Karpas-422 (cell line): ENCODE data around the gene RNFT2. TPM values are rescaled to one million over a fixed set of nuclear protein-coding genes. Genes with fewer than 3 reads are reported as not detected.
A peak's percentile ranks its signal among the peaks of the same experiment; 100 is the strongest.

ENCODE experiments used
- DNase-seq: peaks from one replicate; pipeline ENCODE4 v3.0.0-alpha.2; 2015
- H2AFZ ChIP-seq: fragments of 200-600 bp; sonication (generic); 2 replicates; pipeline ENCODE4 v1.6.1; 2014; ENCODE audit warnings: antibody characterized with exemption, low read length, mixed read lengths
- H3K27ac ChIP-seq: fragments of 200-600 bp; sonication (generic); 2 replicates; pipeline ENCODE4 v1.5.1; 2014; ENCODE audit warnings: mild to moderate bottlenecking, low read length, moderate library complexity
- H3K27me3 ChIP-seq: fragments of 200-600 bp; sonication (generic); 2 replicates; pipeline ENCODE4 v1.6.1; 2014; ENCODE audit warnings: low read length, mixed read lengths
- H3K36me3 ChIP-seq: fragments of 200-600 bp; sonication (generic); 2 replicates; pipeline ENCODE4 v1.6.1; 2014; ENCODE audit warnings: low read length, mixed read lengths; ENCODE audit not compliant: insufficient read depth
- H3K4me1 ChIP-seq: fragments of 200-600 bp; sonication (generic); 2 replicates; pipeline ENCODE4 v1.6.1; 2014; ENCODE audit warnings: mild to moderate bottlenecking, low read length, mixed read lengths
- H3K4me2 ChIP-seq: fragments of 200-600 bp; sonication (generic); 2 replicates; pipeline ENCODE4 v1.6.1; 2014; ENCODE audit warnings: low read length, low read depth, mild to moderate bottlenecking; ENCODE audit not compliant: poor library complexity, severe bottlenecking
- H3K4me3 ChIP-seq: fragments of 200-600 bp; sonication (generic); 2 replicates; pipeline ENCODE4 v1.5.1; 2014; ENCODE audit warnings: mild to moderate bottlenecking, antibody characterized with exemption, low read length, mixed read lengths
- H3K79me2 ChIP-seq: fragments of 200-600 bp; sonication (generic); 2 replicates; pipeline ENCODE4 v1.6.1; 2014; ENCODE audit warnings: mild to moderate bottlenecking, low read length, mixed read lengths
- H3K9ac ChIP-seq: fragments of 200-600 bp; sonication (generic); 2 replicates; pipeline ENCODE4 v1.6.0; 2014; ENCODE audit warnings: low read length
- H3K9me2 ChIP-seq: fragments of 200-600 bp; sonication (generic), shearing (Covaris generic); replicated peaks from 2 replicates; pipeline ENCODE4 v1.6.0; 2014; ENCODE audit warnings: mild to moderate bottlenecking, low read length, moderate library complexity; ENCODE audit not compliant: insufficient read depth
- H3K9me3 ChIP-seq: fragments of 300-700, 200-600 bp; sonication (generic); 2 replicates; pipeline ENCODE4 v1.6.1; 2014; ENCODE audit warnings: low read length, mixed read lengths
- H4K20me1 ChIP-seq: fragments of 200-600 bp; sonication (generic); 2 replicates; pipeline ENCODE4 v1.6.1; 2014; ENCODE audit warnings: mild to moderate bottlenecking, antibody characterized with exemption, low read length, low read depth; ENCODE audit not compliant: insufficient read depth
- total RNA-seq: library from RNA; depleted of rRNA; stranded (reverse); fragments of >200 nt; shearing (Covaris generic); gene quantifications from 2 replicates; pipeline ENCODE4 v1.2.3, GENCODE V29; 2014; ENCODE audit warnings: low replicate concordance

Gene RNFT2
- total RNA-seq, 1 experiment from 2014 or later = 6.7 TPM

GRCh38 chr12:116694653-116695463 is 43.3 kb upstream of the RNFT2 start:
- peak; percentile 63 for DNase-seq
- Histone ChIP-seq H4K20me1 (no peaks in the 10 kb centered on the region), H3K9ac (peak overlapping the region; percentile 44), H3K36me3 (no peaks in the 10 kb centered on the region), H3K4me2 (peak overlapping the region; percentile 76), H3K4me1 (peaks cover 74% of the 10 kb centered on the region), H3K9me3 (no peaks in the 10 kb centered on the region), H3K4me3 (peak overlapping the region; percentile 48; the same call in 1 of the 2 replicates), H3K27me3 (no peaks in the 10 kb centered on the region), H3K27ac (peak overlapping the region; percentile 95), H3K9me2 (no peaks in the 10 kb centered on the region), H2AFZ (no peak overlapping the region), H3K79me2 (no peaks in the 10 kb centered on the region)

GRCh38 chr12:116695464-116695725 is 42.7 kb upstream of the RNFT2 start:
- Histone ChIP-seq H3K4me2 (peak overlapping the region; percentile 76), H4K20me1 (no peaks in the 10 kb centered on the region), H3K9me2 (no peaks in the 10 kb centered on the region), H3K36me3 (no peaks in the 10 kb centered on the region), H3K27me3 (no peaks in the 10 kb centered on the region), H3K79me2 (no peaks in the 10 kb centered on the region), H3K9me3 (no peaks in the 10 kb centered on the region), H3K4me1 (peaks cover 69% of the 10 kb centered on the region), H3K9ac (peak overlapping the region; percentile 44; the same call in 1 of the 2 replicates), H3K4me3 (peak overlapping the region; percentile 48; the same call in 1 of the 2 replicates), H2AFZ (no peak overlapping the region), H3K27ac (peak overlapping the region; percentile 95; the same call in 1 of the 2 replicates)
- DNase-seq = peak; percentile 76

GRCh38 chr12:116697305-116697704 is 40.8 kb upstream of the RNFT2 start:
- H3K9me3 ChIP-seq = no peaks in the 10 kb centered on the region
- no peak overlapping the region for H3K4me2 ChIP-seq
- no peaks in the 10 kb centered on the region for H3K79me2 ChIP-seq
- H4K20me1 ChIP-seq = no peaks in the 10 kb centered on the region
- H3K4me1 ChIP-seq = peaks cover 50% of the 10 kb centered on the region
- H3K27ac ChIP-seq = no peak overlapping the region
- no peak overlapping the region for H3K4me3 ChIP-seq
- no peaks in the 10 kb centered on the region for H3K27me3 ChIP-seq
- H3K36me3 ChIP-seq = no peaks in the 10 kb centered on the region
- no peak overlapping the region for H2AFZ ChIP-seq
- no peak overlapping the region for H3K9ac ChIP-seq
- no peaks in the 10 kb centered on the region for H3K9me2 ChIP-seq
- peak; percentile 78 for DNase-seq

GRCh38 chr12:116697716-116698115 is 40.4 kb upstream of the RNFT2 start:
- Histone ChIP-seq H3K27ac (no peak overlapping the region), H3K4me2 (no peak overlapping the region), H2AFZ (no peak overlapping the region), H3K27me3 (no peaks in the 10 kb centered on the region), H3K79me2 (no peaks in the 10 kb centered on the region), H3K4me3 (no peak overlapping the region), H3K9me3 (no peaks in the 10 kb centered on the region), H3K9ac (no peak overlapping the region), H3K4me1 (peaks cover 45% of the 10 kb centered on the region), H4K20me1 (no peaks in the 10 kb centered on the region), H3K36me3 (no peaks in the 10 kb centered on the region), H3K9me2 (no peaks in the 10 kb centered on the region)
- no peak for DNase-seq

GRCh38 chr12:116698116-116698515 is 40.0 kb upstream of the RNFT2 start:
- Histone ChIP-seq H3K27ac (no peak overlapping the region), H2AFZ (no peak overlapping the region), H3K79me2 (no peaks in the 10 kb centered on the region), H3K4me3 (no peak overlapping the region), H3K36me3 (no peaks in the 10 kb centered on the region), H4K20me1 (no peaks in the 10 kb centered on the region), H3K4me2 (no peak overlapping the region), H3K9ac (no peak overlapping the region), H3K27me3 (no peaks in the 10 kb centered on the region), H3K9me2 (no peaks in the 10 kb centered on the region), H3K9me3 (no peaks in the 10 kb centered on the region), H3K4me1 (peaks cover 41% of the 10 kb centered on the region)
- DNase-seq = no peak

GRCh38 chr12:116698554-116699075 is 39.5 kb upstream of the RNFT2 start:
- Histone ChIP-seq H3K27ac (no peak overlapping the region), H3K4me3 (no peak overlapping the region), H3K27me3 (no peaks in the 10 kb centered on the region), H4K20me1 (no peaks in the 10 kb centered on the region), H2AFZ (no peak overlapping the region), H3K36me3 (no peaks in the 10 kb centered on the region), H3K79me2 (no peaks in the 10 kb centered on the region), H3K9me2 (no peaks in the 10 kb centered on the region), H3K9me3 (no peaks in the 10 kb centered on the region), H3K4me2 (no peak overlapping the region), H3K9ac (no peak overlapping the region), H3K4me1 (peaks cover 40% of the 10 kb centered on the region)
- DNase-seq = no peak

GRCh38 chr12:116700066-116700465 is 38.0 kb upstream of the RNFT2 start:
- DNase-seq = no peak
- no peaks in the 10 kb centered on the region for H3K79me2 ChIP-seq
- H2AFZ ChIP-seq = no peak overlapping the region
- H3K27me3 ChIP-seq = no peaks in the 10 kb centered on the region
- no peak overlapping the region for H3K27ac ChIP-seq
- H3K4me2 ChIP-seq = no peak overlapping the region
- no peaks in the 10 kb centered on the region for H3K9me3 ChIP-seq
- H3K9me2 ChIP-seq = no peaks in the 10 kb centered on the region
- H3K9ac ChIP-seq = no peak overlapping the region
- H3K36me3 ChIP-seq = no peaks in the 10 kb centered on the region
- no peaks in the 10 kb centered on the region for H4K20me1 ChIP-seq
- H3K4me3 ChIP-seq = no peak overlapping the region
- H3K4me1 ChIP-seq = peaks cover 26% of the 10 kb centered on the region

GRCh38 chr12:116701432-116701831 is 36.7 kb upstream of the RNFT2 start:
- Histone ChIP-seq H3K9me3 (no peaks in the 10 kb centered on the region), H3K79me2 (no peaks in the 10 kb centered on the region), H3K9ac (no peak overlapping the region), H3K27ac (no peak overlapping the region), H2AFZ (no peak overlapping the region), H3K9me2 (no peaks in the 10 kb centered on the region), H3K4me2 (no peak overlapping the region), H3K27me3 (no peaks in the 10 kb centered on the region), H3K36me3 (no peaks in the 10 kb centered on the region), H3K4me3 (no peak overlapping the region), H3K4me1 (peaks cover 12% of the 10 kb centered on the region), H4K20me1 (no peaks in the 10 kb centered on the region)
- no peak for DNase-seq
